NB4 (cell line): ENCODE results near the gene ZNF740.

ENCODE experiments used
- DNase-seq: peaks from one replicate; pipeline ENCODE4 v3.0.0; 2010; ENCODE audit warnings: low read depth
- H3K4me3 ChIP-seq: one replicate; pipeline ENCODE4 v1.5.1; 2011; ENCODE audit warnings: mild to moderate bottlenecking, low read depth, low read length, moderate library complexity
- MYC ChIP-seq: IDR thresholded peaks from 2 replicates; pipeline ENCODE4 v1.6.1; 2011; ENCODE audit warnings: low read depth, low read length
- POLR2A ChIP-seq: IDR thresholded peaks from 2 replicates; pipeline ENCODE4 v1.6.1; 2011; ENCODE audit warnings: mild to moderate bottlenecking; ENCODE audit not compliant: insufficient read length; ENCODE audit errors: extremely low read depth
- TF ChIP-seq, protein P1 (sequence below): IDR thresholded peaks from one replicate; pipeline ENCODE4 v1.5.1; 2012; ENCODE audit warnings: low read depth, low read length
- TF ChIP-seq, protein P2 (sequence below): IDR thresholded peaks from 2 replicates; pipeline ENCODE4 v1.6.1; 2011; ENCODE audit warnings: low read depth, low read length

The ZNF740 gene

DNA sequence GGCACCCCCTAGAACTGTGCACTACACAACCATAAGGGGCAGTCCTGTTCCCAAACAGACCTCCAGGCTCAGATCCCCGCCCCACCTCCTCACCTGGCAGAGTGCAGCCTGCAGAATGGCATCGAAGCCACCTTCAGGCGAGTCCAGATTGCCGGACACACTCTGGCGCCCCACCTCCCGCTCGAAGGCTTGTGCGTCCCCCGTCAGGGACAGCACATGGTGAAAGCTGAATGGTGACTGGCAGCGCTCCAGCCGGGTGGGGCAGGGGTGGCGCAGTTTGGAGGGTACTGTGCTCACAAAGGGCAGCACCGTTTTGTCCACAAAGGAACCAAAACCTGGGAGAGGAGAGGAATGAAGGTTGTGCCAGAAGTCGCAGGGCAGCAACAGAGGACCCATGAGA, 16.0 kb downstream of the ZNF740 start:
- no peak for DNase-seq
- no peak overlapping the region for H3K4me3 ChIP-seq
- TF ChIP-seq, protein P1, sequence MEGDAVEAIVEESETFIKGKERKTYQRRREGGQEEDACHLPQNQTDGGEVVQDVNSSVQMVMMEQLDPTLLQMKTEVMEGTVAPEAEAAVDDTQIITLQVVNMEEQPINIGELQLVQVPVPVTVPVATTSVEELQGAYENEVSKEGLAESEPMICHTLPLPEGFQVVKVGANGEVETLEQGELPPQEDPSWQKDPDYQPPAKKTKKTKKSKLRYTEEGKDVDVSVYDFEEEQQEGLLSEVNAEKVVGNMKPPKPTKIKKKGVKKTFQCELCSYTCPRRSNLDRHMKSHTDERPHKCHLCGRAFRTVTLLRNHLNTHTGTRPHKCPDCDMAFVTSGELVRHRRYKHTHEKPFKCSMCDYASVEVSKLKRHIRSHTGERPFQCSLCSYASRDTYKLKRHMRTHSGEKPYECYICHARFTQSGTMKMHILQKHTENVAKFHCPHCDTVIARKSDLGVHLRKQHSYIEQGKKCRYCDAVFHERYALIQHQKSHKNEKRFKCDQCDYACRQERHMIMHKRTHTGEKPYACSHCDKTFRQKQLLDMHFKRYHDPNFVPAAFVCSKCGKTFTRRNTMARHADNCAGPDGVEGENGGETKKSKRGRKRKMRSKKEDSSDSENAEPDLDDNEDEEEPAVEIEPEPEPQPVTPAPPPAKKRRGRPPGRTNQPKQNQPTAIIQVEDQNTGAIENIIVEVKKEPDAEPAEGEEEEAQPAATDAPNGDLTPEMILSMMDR: no peak
- TF ChIP-seq POLR2A (no peak), MYC (no peak)
- TF ChIP-seq, protein P2, sequence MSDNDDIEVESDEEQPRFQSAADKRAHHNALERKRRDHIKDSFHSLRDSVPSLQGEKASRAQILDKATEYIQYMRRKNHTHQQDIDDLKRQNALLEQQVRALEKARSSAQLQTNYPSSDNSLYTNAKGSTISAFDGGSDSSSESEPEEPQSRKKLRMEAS: no peak

DNA sequence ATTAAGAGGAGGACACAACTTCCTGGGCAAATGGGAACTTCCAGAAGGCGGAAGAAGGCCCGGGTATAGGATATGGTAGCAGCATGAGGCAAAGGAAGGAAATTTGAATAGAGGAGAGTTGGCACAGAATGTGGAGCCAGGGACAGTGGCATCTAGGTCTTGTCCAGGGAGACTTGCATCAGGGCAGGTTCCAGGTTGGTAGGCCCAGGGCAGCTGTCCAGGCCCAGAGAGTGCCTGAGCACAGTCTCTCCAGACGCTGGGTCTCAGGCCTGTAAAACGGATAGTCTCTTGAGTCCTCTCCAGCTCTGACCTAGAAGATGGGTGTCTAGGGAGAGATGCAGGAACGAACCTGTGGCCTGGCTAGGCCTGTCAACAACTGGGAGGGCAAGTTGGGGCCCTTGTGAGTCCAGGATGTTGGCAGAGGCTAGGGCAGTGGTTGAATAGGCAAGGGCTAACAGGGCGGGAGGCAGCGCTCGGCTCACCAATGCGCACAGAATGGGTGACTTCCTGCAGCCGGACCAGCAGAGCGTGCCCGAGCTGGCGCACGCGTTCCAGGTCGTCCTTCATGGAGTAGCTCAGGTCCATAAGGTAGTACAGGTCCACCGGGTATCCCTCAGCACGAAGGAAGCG, 16.6 kb downstream of the ZNF740 start:
- DNase-seq: no peak
- TF ChIP-seq, protein P2: no peak
- TF ChIP-seq MYC: no peak
- TF ChIP-seq, protein P1: no peak
- TF ChIP-seq POLR2A: no peak
- no peak overlapping the region for H3K4me3 ChIP-seq

DNA sequence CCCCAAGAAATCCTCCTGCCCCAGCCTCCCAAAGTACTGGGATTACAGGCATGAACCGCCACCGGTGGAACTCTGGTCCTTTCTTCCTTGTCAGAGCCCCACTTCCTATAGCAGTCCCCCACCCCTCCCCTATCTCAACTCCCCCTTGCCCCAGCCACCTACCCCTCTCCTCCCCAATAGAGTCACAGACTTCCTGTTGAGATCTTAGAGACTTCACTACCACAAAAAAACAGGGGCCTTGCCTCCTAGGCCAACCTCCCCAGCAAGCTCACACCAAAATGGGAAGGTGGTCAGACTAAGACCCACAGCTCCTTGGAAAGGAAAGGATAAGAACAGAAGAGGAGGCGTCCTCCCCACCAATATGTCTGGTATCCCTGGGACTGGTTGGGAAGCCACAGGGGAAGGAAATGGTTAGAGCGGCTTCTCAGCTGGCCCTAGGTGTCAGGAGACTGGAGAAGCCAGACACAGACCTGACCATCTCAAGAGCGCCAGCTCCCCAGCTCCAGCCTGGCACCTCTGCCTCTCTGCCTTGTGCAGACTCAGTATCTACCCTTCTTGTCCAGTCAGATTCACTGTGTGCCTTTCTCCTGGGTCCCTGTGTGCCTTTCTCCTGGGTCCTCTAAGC, 18.1 kb downstream of the ZNF740 start:
- no peak overlapping the region for H3K4me3 ChIP-seq
- TF ChIP-seq MYC (no peak), POLR2A (no peak)
- TF ChIP-seq, protein P2: no peak
- TF ChIP-seq, protein P1: no peak

DNA sequence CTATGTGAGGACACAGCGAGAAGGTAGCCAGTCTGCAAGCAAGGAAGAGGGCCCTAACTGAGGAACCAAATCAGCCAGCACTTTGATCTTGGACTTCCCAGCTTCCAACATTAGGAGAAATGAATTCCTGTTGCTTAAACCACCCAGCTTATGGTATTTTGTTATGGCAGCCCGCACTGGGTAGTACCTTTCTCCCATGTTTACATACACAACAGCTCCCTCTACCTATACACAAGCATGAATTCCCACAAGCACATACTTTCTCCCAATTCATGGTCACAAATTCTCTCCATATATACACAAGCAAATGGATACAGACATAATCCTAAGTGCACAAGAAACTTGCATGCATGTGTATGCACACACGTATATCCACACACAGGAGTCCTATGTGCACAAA, 19.2 kb downstream of the ZNF740 start:
- TF ChIP-seq MYC (no peak), POLR2A (no peak)
- TF ChIP-seq, protein P1: no peak
- TF ChIP-seq, protein P2: no peak
- DNase-seq: no peak
- no peak overlapping the region for H3K4me3 ChIP-seq

More for the DNA sequence above, 18.1 kb downstream of the ZNF740 start:
- DNase-seq: no peak

DNA sequence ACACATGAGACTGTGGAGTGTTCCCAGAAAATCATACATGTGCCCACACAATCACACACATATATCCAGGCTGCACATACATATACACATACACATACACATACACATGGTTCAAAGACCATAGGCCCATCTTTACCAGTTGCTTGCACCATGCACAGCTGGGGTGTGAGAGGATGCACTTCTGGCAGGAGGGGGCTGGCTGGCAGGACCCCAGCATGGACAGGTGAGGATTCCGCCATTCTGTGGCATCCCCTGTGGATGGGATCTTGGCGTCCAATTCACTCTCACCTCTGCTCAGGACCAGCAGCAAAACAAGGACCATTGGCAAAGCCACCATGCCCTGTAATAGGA, 19.6 kb downstream of the ZNF740 start:
- TF ChIP-seq, protein P1: no peak
- TF ChIP-seq, protein P2: no peak
- TF ChIP-seq POLR2A (no peak), MYC (no peak)
- no peak overlapping the region for H3K4me3 ChIP-seq
- DNase-seq: no peak
